H9 (cell line): ENCODE results near the gene CTNS. TPM values are rescaled to one million over a fixed set of nuclear protein-coding genes. Genes with fewer than 3 reads are reported as not detected.

Experiments used
- DNase-seq: peaks from one replicate; pipeline ENCODE4 v3.0.0-alpha.2; 2017
- H2AFZ ChIP-seq: one replicate; pipeline ENCODE4 v1.6.1; 2013; ENCODE audit warnings: mild to moderate bottlenecking, low read length, control low read depth, moderate library complexity
- H2AK5ac ChIP-seq: 2 replicates; pipeline ENCODE4 v1.6.1; 2013; ENCODE audit warnings: low read length, control low read depth, mixed read lengths; ENCODE audit not compliant: insufficient read length
- H2BK120ac ChIP-seq: one replicate; pipeline ENCODE4 v1.6.1; 2013; ENCODE audit warnings: low read depth, mild to moderate bottlenecking, low read length, control low read depth, inconsistent platforms; ENCODE audit not compliant: poor library complexity, severe bottlenecking
- H2BK12ac ChIP-seq: 2 replicates; pipeline ENCODE4 v1.6.1; 2013; ENCODE audit warnings: low read length, control low read depth, mixed read lengths, low read depth; ENCODE audit not compliant: insufficient read length
- H2BK15ac ChIP-seq: 2 replicates; pipeline ENCODE4 v1.6.1; 2013; ENCODE audit warnings: low read depth, low read length, control low read depth
- H2BK20ac ChIP-seq: one replicate; pipeline ENCODE4 v1.6.1; 2013; ENCODE audit warnings: low read depth, mild to moderate bottlenecking, low read length, control low read depth, inconsistent platforms; ENCODE audit not compliant: poor library complexity, severe bottlenecking
- H2BK5ac ChIP-seq: 2 replicates; pipeline ENCODE4 v1.6.1; 2013; ENCODE audit warnings: low read length, control low read depth, mixed read lengths; ENCODE audit not compliant: insufficient read length
- H3K14ac ChIP-seq: 2 replicates; pipeline ENCODE4 v1.6.1; 2013; ENCODE audit warnings: low read length, control low read depth; ENCODE audit not compliant: insufficient read depth
- H3K18ac ChIP-seq: 2 replicates; pipeline ENCODE4 v1.6.1; 2013; ENCODE audit warnings: low read depth, mild to moderate bottlenecking, mixed read lengths, low read length, control low read depth; ENCODE audit not compliant: insufficient read length
- H3K23ac ChIP-seq: 2 replicates; pipeline ENCODE4 v1.6.1; 2013; ENCODE audit warnings: low read length, control low read depth, mixed read lengths, low read depth; ENCODE audit not compliant: insufficient read length
- H3K23me2 ChIP-seq: 2 replicates; pipeline ENCODE4 v1.6.1; 2013; ENCODE audit warnings: low read depth, mild to moderate bottlenecking, mixed read lengths, low read length, control low read depth; ENCODE audit not compliant: insufficient read length, poor library complexity, severe bottlenecking
- H3K27ac ChIP-seq: 2 replicates; pipeline ENCODE4 v1.5.1; 2013; ENCODE audit warnings: low read length, control low read depth, mixed read lengths, low read depth; ENCODE audit not compliant: insufficient read length
- H3K27me3 ChIP-seq: 2 replicates; pipeline ENCODE4 v1.6.1; 2013; ENCODE audit warnings: low read length, control low read depth, inconsistent platforms; ENCODE audit not compliant: insufficient read depth
- H3K4ac ChIP-seq: 2 replicates; pipeline ENCODE4 v1.6.1; 2013; ENCODE audit warnings: low read depth, mild to moderate bottlenecking, control low read depth, inconsistent platforms, low read length, moderate library complexity
- H3K4me1 ChIP-seq: 2 replicates; pipeline ENCODE4 v1.6.1; 2013; ENCODE audit warnings: low read length, control low read depth, inconsistent platforms; ENCODE audit not compliant: insufficient read depth
- H3K4me2 ChIP-seq: 2 replicates; pipeline ENCODE4 v1.6.1; 2013; ENCODE audit warnings: low read length, control low read depth, mixed read lengths; ENCODE audit not compliant: insufficient read length, insufficient read depth
- H3K56ac ChIP-seq: 2 replicates; pipeline ENCODE4 v1.6.1; 2013; ENCODE audit warnings: low read depth, mild to moderate bottlenecking, mixed read lengths, low read length, control low read depth; ENCODE audit not compliant: insufficient read length
- H3K79me1 ChIP-seq: 2 replicates; pipeline ENCODE4 v1.6.1; 2013; ENCODE audit warnings: low read depth, mild to moderate bottlenecking, moderate library complexity, low read length, control low read depth, inconsistent platforms; ENCODE audit not compliant: insufficient read depth, poor library complexity, severe bottlenecking
- H3K79me2 ChIP-seq: 2 replicates; pipeline ENCODE4 v1.6.1; 2013; ENCODE audit warnings: low read length, control low read depth, inconsistent platforms; ENCODE audit not compliant: insufficient read depth
- H3K9ac ChIP-seq: 2 replicates; pipeline ENCODE4 v1.6.1; 2013; ENCODE audit warnings: low read length, control low read depth, mixed read lengths; ENCODE audit not compliant: insufficient read length; ENCODE audit errors: extremely low read depth
- H3K9me3 ChIP-seq: one replicate; pipeline ENCODE4 v1.6.1; 2013; ENCODE audit warnings: low read depth, low read length, inconsistent platforms; ENCODE audit not compliant: control insufficient read depth
- H3T11ph ChIP-seq: one replicate; pipeline ENCODE4 v1.6.1; 2013; ENCODE audit warnings: mild to moderate bottlenecking, low read length, control low read depth, inconsistent platforms
- H4K20me1 ChIP-seq: one replicate; pipeline ENCODE4 v1.6.1; 2013; ENCODE audit not compliant: control insufficient read depth, insufficient read length, insufficient read depth
- H4K5ac ChIP-seq: 2 replicates; pipeline ENCODE4 v1.6.1; 2013; ENCODE audit warnings: low read depth, mild to moderate bottlenecking, mixed read lengths, low read length, control low read depth; ENCODE audit not compliant: insufficient read length
- H4K8ac ChIP-seq: replicated peaks from 2 replicates; pipeline ENCODE4 v1.6.1; 2013; ENCODE audit warnings: low read length, control low read depth, mixed read lengths, low read depth; ENCODE audit not compliant: insufficient read length
- H4K91ac ChIP-seq: 2 replicates; pipeline ENCODE4 v1.6.1; 2013; ENCODE audit warnings: low read depth, mild to moderate bottlenecking, moderate library complexity, mixed read lengths, low read length, control low read depth; ENCODE audit not compliant: insufficient read length
- H3K27ac Mint-ChIP-seq, 3 experiments: 2 replicates in 2 of 3; 3 replicates in 1 of 3; pipeline ENCODE4 v1.8.0; 2020 to 2021; ENCODE audit warnings: mixed read lengths in 3 of 3, mild to moderate bottlenecking in 1 of 3, moderate library complexity in 1 of 3
- H3K27me3 Mint-ChIP-seq: 2 replicates; pipeline ENCODE4 v1.8.0; 2021; ENCODE audit warnings: low read depth, mild to moderate bottlenecking, moderate library complexity, mixed read lengths
- H3K36me3 Mint-ChIP-seq, 3 experiments: 2 replicates in 2 of 3; 3 replicates in 1 of 3; pipeline ENCODE4 v1.8.0; 2020 to 2021; ENCODE audit warnings: low read depth in 3 of 3, mixed read lengths in 3 of 3; ENCODE audit not compliant: insufficient read depth in 1 of 3
- H3K4me1 Mint-ChIP-seq, 2 experiments: 2 replicates each; pipeline ENCODE4 v1.8.0; 2020; ENCODE audit warnings: mixed read lengths in 2 of 2
- H3K4me3 Mint-ChIP-seq, 2 experiments: 2 replicates in 1 of 2; 3 replicates in 1 of 2; pipeline ENCODE4 v1.8.0; 2020 to 2021; ENCODE audit warnings: mild to moderate bottlenecking in 2 of 2, mixed read lengths in 2 of 2, moderate library complexity in 1 of 2
- H3K9me3 Mint-ChIP-seq, 2 experiments: 2 replicates in 1 of 2; 3 replicates in 1 of 2; pipeline ENCODE4 v1.8.0; 2020; ENCODE audit warnings: mild to moderate bottlenecking in 2 of 2, mixed read lengths in 2 of 2, moderate library complexity in 1 of 2
- CTCF ChIP-seq: fragments of 200-600 bp; sonication (generic); conservative IDR thresholded peaks from 3 replicates; pipeline ENCODE4 v1.8.0; 2021; ENCODE audit warnings: antibody characterized with exemption, mild to moderate bottlenecking
- WGBS: extraction: QIAGEN DNeasy Blood & Tissue Kit; methylation state at CpG from one replicate; pipeline ENCODE4 v1.1.7; 2013; ENCODE audit warnings: missing lambda C conversion rate, low lambda C conversion rate, mixed read lengths; ENCODE audit not compliant: insufficient read length; ENCODE audit errors: extremely low coverage; 5-methylcytosine and 5-hydroxymethylcytosine counted together
- total RNA-seq: library from RNA; stranded (reverse); gene quantifications from 2 replicates; pipeline ENCODE4 v1.2.1, GENCODE V29; 2021

The CTNS gene
- total RNA-seq, 1 experiment from 2014 or later = 12.8 TPM

DNA sequence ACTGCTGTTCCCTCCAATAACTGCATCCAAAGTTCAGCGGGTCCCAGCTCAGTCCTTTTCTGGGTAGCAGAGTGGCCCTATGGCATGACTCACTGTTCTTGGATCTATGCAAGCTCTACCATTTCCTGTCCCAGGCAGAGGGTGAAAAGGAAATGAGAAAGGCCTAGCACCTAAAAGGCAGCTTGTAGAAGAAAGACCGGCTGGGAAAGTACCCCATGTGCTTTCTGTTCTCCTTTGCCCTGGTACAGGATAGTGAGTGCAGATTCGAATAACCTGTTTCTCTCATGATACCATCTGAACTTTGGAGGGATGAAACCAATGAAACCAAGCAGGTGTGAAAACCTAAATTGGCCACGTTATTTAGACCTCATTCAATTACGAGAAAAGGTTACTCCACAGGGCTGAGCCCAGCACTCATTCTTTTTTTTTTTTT lies 74.4 kb downstream of the CTNS start:
- H3K4me3 Mint-ChIP-seq = no peak overlapping the region
- peak; percentile 54 for DNase-seq

More for the DNA sequence above, 74.4 kb downstream of the CTNS start:
- no peak overlapping the region for H3K9ac ChIP-seq
- H3K23ac ChIP-seq = no peak overlapping the region
- H2BK12ac ChIP-seq = no peak overlapping the region
- no peak overlapping the region for H3T11ph ChIP-seq
- H3K23me2 ChIP-seq = no peaks in the 10 kb centered on the region
- no peak overlapping the region for H2BK15ac ChIP-seq
- H3K14ac ChIP-seq = no peak overlapping the region
- no peaks in the 10 kb centered on the region for H4K20me1 ChIP-seq
- no peak overlapping the region for H3K56ac ChIP-seq
- H3K4me2 ChIP-seq = no peak overlapping the region
- no peaks in the 10 kb centered on the region for H3K27me3 ChIP-seq
- H3K4me1 ChIP-seq = no peaks in the 10 kb centered on the region
- no CpG with 5 or more reads among the region's 5 CpGs for WGBS
- H3K36me3 Mint-ChIP-seq = peaks cover 2 to 28% (median 18%) of the 10 kb centered on the region in 3 experiments; a peak in 6 of 7 replicates
- no peaks in the 10 kb centered on the region for H3K79me2 ChIP-seq
- H2AK5ac ChIP-seq = no peak overlapping the region
- H4K8ac ChIP-seq = no peak overlapping the region
- H2BK120ac ChIP-seq = no peak overlapping the region
- peaks cover 3 to 5% of the 10 kb centered on the region in 2 experiments; a peak in 2 of 4 replicates for H3K4me1 Mint-ChIP-seq
- H3K9me3 Mint-ChIP-seq = no peaks in the 10 kb centered on the region
- no peak overlapping the region for H3K18ac ChIP-seq
- no peak overlapping the region for H2BK20ac ChIP-seq
- no peak overlapping the region for H4K5ac ChIP-seq
- peak overlapping the region in 1 of 3 experiments; percentile 57; a peak in 2 of 7 replicates for H3K27ac Mint-ChIP-seq
- H3K79me1 ChIP-seq = no peaks in the 10 kb centered on the region
- H2AFZ ChIP-seq = no peak overlapping the region
- TF ChIP-seq CTCF = no peak
- H3K4ac ChIP-seq = no peak overlapping the region
- H3K9me3 ChIP-seq = no peaks in the 10 kb centered on the region
- H3K27ac ChIP-seq = no peak overlapping the region
- H2BK5ac ChIP-seq = no peak overlapping the region
- H3K27me3 Mint-ChIP-seq = no peaks in the 10 kb centered on the region
- H4K91ac ChIP-seq = no peak overlapping the region

Other genes starting within 250 kb of the CTNS start
- gene OR1E1, start 238.3 kb upstream of the CTNS start, total RNA-seq = not detected in 2 replicates
- not detected in 2 replicates for gene OR3A3, start 225.4 kb upstream of the CTNS start, total RNA-seq
- not detected in 2 replicates for gene OR1E2, start 202.9 kb upstream of the CTNS start, total RNA-seq
- gene SPATA22, start 164.9 kb upstream of the CTNS start, total RNA-seq = not detected in 2 replicates
- gene ASPA, start 160.8 kb upstream of the CTNS start, total RNA-seq = not detected in 2 replicates
- gene TRPV3, start 78.9 kb upstream of the CTNS start, total RNA-seq = 0.63 and 1.2 TPM in 2 replicates
- 5.5 and 8.1 TPM in 2 replicates for gene TRPV1, start 27.3 kb upstream of the CTNS start, total RNA-seq
- gene SHPK, start 510 bp upstream of the CTNS start, total RNA-seq = 27.0 and 27.9 TPM in 2 replicates
- 76.3 and 79.2 TPM in 2 replicates for gene TAX1BP3, start 31.8 kb downstream of the CTNS start, total RNA-seq
- 70.7 and 72.2 TPM in 2 replicates for gene EMC6, start 32.1 kb downstream of the CTNS start, total RNA-seq
- 4.2 and 4.7 TPM in 2 replicates for gene P2RX5, start 59.4 kb downstream of the CTNS start, total RNA-seq
- gene HASPIN, start 87.1 kb downstream of the CTNS start, total RNA-seq = 26.6 and 26.7 TPM in 2 replicates
- 23.5 and 24.2 TPM in 2 replicates for gene ITGAE, start 164.4 kb downstream of the CTNS start, total RNA-seq
- 43.0 and 45.7 TPM in 2 replicates for gene NCBP3, start 209.5 kb downstream of the CTNS start, total RNA-seq